PC-3 (cell line): Measurements from ENCODE around the gene GALNT13. TPM values are rescaled to one million over a fixed set of nuclear protein-coding genes. Genes with fewer than 3 reads are reported as not detected.

Source experiments
- ATAC-seq: fragments of 200-7000 bp; cut with Tn5 transposase; 2 replicates; pipeline ENCODE4 v1.9.1; 2020; ENCODE audit warnings: mild to moderate bottlenecking, moderate library complexity
- BruUV-seq: library from RNA; stranded (reverse); fragments of 400-500 nt; replicated peaks from 2 replicates; lab custom pipeline; 2021; lab: Mats Ljungman, UMichigan
- CTCF ChIA-PET: fragments of 300-600 bp; sonication (Branson Sonifier 250); formaldehyde crosslinking; loops from one replicate; lab custom pipeline; 2022; ENCODE audit warnings: antibody characterized with exemption; lab: Charles Lee
- POLR2A ChIA-PET: fragments of 300-600 bp; sonication (Branson Sonifier 250); formaldehyde crosslinking; loops from one replicate; lab custom pipeline; 2022; ENCODE audit warnings: antibody characterized with exemption; ENCODE audit not compliant: unreplicated experiment; lab: Charles Lee
- DNase-seq: peaks from one replicate; pipeline ENCODE4 v3.0.0-alpha.2; 2015
- H2AFZ ChIP-seq: fragments of 300-600 bp; sonication (generic); 2 replicates; pipeline ENCODE4 v1.6.0; 2016; ENCODE audit warnings: antibody characterized with exemption, low read length
- H3F3A ChIP-seq: fragments of 300-600 bp; sonication (generic); one replicate; pipeline ENCODE4 v1.6.0; 2017; ENCODE audit warnings: antibody characterized with exemption, low read length, control low read depth, mild to moderate bottlenecking; ENCODE audit not compliant: unreplicated experiment
- H3K27ac ChIP-seq: fragments of 300-600 bp; sonication (generic); 2 replicates; pipeline ENCODE4 v1.5.1; 2016; ENCODE audit warnings: mild to moderate bottlenecking, low read length
- H3K27me3 ChIP-seq: fragments of 300-600 bp; sonication (generic); 2 replicates; pipeline ENCODE4 v1.6.1; 2016; ENCODE audit warnings: low read length, mixed read lengths
- H3K36me3 ChIP-seq: fragments of 300-600 bp; sonication (generic); 2 replicates; pipeline ENCODE4 v1.6.1; 2016; ENCODE audit warnings: low read depth, mixed run types, low read length, mixed read lengths
- H3K4me1 ChIP-seq: fragments of 300-600 bp; sonication (generic); 2 replicates; pipeline ENCODE4 v1.5.1; 2016; ENCODE audit warnings: low read length; ENCODE audit not compliant: insufficient read depth
- H3K4me2 ChIP-seq: fragments of 300-600 bp; sonication (generic); 2 replicates; pipeline ENCODE4 v1.6.0; 2016; ENCODE audit warnings: low read length
- H3K4me3 ChIP-seq: fragments of 300-600 bp; sonication (generic); 2 replicates; pipeline ENCODE4 v1.5.1; 2016; ENCODE audit warnings: mild to moderate bottlenecking, low read length, mixed read lengths
- H3K79me2 ChIP-seq: fragments of 300-600 bp; sonication (generic); 2 replicates; pipeline ENCODE4 v1.6.1; 2017; ENCODE audit warnings: low read length, mixed read lengths
- H3K9ac ChIP-seq: fragments of 300-600 bp; sonication (generic); 2 replicates; pipeline ENCODE4 v1.6.0; 2016; ENCODE audit warnings: mild to moderate bottlenecking, low read length
- H3K9me2 ChIP-seq: fragments of 300-600 bp; sonication (generic); replicated peaks from 2 replicates; pipeline ENCODE4 v1.6.1; 2016; ENCODE audit warnings: mixed run types, low read length, mixed read lengths
- H3K9me3 ChIP-seq: fragments of 300-600 bp; sonication (generic); 2 replicates; pipeline ENCODE4 v1.6.1; 2016; ENCODE audit warnings: low read length, mixed read lengths
- H4K20me1 ChIP-seq: fragments of 300-600 bp; sonication (generic); 2 replicates; pipeline ENCODE4 v1.6.1; 2016; ENCODE audit warnings: low read length, mixed read lengths
- EZH2 ChIP-seq: fragments of 300-600 bp; sonication (generic); IDR thresholded peaks from one replicate; pipeline ENCODE4 v1.6.1; 2017; ENCODE audit warnings: antibody characterized with exemption, mild to moderate bottlenecking, low read length; ENCODE audit not compliant: unreplicated experiment
- EZH2phosphoT487 ChIP-seq: fragments of 300-600 bp; sonication (generic); IDR thresholded peaks from 2 replicates; pipeline ENCODE4 v1.6.1; 2018; ENCODE audit warnings: mild to moderate bottlenecking, antibody characterized with exemption, low read length, borderline replicate concordance
- intact Hi-C: fragments of 100-400 bp; cut with micrococcal nuclease; formaldehyde crosslinking; loops from 2 replicates; pipeline ENCODE4 v1.9.0; 2023
- total RNA-seq: library from RNA; depleted of rRNA; stranded (reverse); fragments of >200 nt; gene quantifications from 2 replicates; pipeline ENCODE4 v1.2.3, GENCODE V29; 2014
- TF ChIP-seq, protein P1 (sequence below): fragments of 300-600 bp; sonication (generic); conservative IDR thresholded peaks from 2 replicates; pipeline ENCODE4 v1.5.1; 2017; ENCODE audit warnings: antibody characterized with exemption, low read depth, mild to moderate bottlenecking, low read length

The GALNT13 gene
- total RNA-seq, 1 experiment from 2014 or later: 2.0 TPM

DNA sequence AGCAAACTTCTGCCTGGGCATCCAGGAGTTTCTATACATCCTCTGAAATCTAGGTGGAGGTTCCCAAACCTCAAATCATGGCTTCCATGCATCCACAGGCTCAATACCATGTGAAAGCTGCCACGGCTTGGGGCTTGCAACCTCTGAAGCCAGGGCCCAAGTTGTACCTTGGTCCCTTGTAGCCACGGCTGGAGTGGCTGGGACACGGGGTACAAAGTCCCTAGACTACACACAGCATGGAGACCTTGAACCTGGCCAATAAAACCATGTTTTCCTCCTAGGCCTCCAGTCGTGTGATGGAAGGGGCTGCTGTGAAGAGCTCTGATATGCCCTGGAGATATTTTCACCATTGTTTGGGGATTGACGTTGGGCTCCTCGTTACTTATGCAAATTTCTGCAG is 43.4 kb upstream of the GALNT13 start:
- Histone ChIP-seq H3F3A (no peaks in the 10 kb centered on the region), H3K79me2 (no peaks in the 10 kb centered on the region), H2AFZ (no peak overlapping the region), H3K27me3 (no peaks in the 10 kb centered on the region), H3K4me1 (no peaks in the 10 kb centered on the region), H3K9me3 (no peaks in the 10 kb centered on the region), H4K20me1 (no peaks in the 10 kb centered on the region), H3K4me2 (no peak overlapping the region), H3K9ac (no peak overlapping the region), H3K27ac (no peak overlapping the region), H3K36me3 (no peaks in the 10 kb centered on the region), H3K4me3 (no peak overlapping the region), H3K9me2 (no peaks in the 10 kb centered on the region)
- intact Hi-C loops: no loop called here
- POLR2A ChIA-PET: no interaction called here
- BruUV-seq: no TSS peak
- TF ChIP-seq EZH2 (no peak), EZH2phosphoT487 (no peak)
- TF ChIP-seq, protein P1, sequence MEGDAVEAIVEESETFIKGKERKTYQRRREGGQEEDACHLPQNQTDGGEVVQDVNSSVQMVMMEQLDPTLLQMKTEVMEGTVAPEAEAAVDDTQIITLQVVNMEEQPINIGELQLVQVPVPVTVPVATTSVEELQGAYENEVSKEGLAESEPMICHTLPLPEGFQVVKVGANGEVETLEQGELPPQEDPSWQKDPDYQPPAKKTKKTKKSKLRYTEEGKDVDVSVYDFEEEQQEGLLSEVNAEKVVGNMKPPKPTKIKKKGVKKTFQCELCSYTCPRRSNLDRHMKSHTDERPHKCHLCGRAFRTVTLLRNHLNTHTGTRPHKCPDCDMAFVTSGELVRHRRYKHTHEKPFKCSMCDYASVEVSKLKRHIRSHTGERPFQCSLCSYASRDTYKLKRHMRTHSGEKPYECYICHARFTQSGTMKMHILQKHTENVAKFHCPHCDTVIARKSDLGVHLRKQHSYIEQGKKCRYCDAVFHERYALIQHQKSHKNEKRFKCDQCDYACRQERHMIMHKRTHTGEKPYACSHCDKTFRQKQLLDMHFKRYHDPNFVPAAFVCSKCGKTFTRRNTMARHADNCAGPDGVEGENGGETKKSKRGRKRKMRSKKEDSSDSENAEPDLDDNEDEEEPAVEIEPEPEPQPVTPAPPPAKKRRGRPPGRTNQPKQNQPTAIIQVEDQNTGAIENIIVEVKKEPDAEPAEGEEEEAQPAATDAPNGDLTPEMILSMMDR: no peak
- CTCF ChIA-PET: no interaction called here
- no peak for ATAC-seq
- no peak for DNase-seq

DNA sequence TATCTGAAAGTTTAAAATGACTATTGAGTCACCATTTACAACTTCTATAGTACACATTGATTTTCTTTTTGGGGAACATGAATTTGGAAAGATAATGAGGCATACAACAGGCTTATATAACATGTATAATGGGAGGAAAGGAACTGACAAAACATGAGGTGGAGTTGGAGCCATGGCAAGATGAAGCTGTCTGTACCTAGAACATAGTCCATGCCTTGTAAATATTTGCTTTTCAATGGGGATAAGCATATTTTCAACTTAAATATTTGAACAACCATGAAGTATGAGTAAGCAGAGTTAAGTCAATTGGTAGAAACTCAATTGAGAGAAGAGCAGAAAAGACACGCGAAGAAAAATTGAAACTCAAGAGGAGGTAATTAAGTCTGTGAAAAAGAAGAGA is 37.1 kb upstream of the GALNT13 start:
- intact Hi-C loops: no loop called here
- BruUV-seq: no TSS peak
- ChIA-PET POLR2A (no interaction called here), CTCF (no interaction called here)
- Histone ChIP-seq H3K27ac (no peak overlapping the region), H2AFZ (no peak overlapping the region), H3K27me3 (no peaks in the 10 kb centered on the region), H3K9ac (no peak overlapping the region), H3K9me3 (no peaks in the 10 kb centered on the region), H3K4me3 (no peak overlapping the region), H3K36me3 (no peaks in the 10 kb centered on the region), H3F3A (no peaks in the 10 kb centered on the region), H4K20me1 (no peaks in the 10 kb centered on the region), H3K79me2 (no peaks in the 10 kb centered on the region), H3K4me1 (no peaks in the 10 kb centered on the region), H3K4me2 (no peak overlapping the region), H3K9me2 (no peaks in the 10 kb centered on the region)
- no peak for TF ChIP-seq EZH2phosphoT487
- TF ChIP-seq EZH2: no peak
- TF ChIP-seq, protein P1: no peak
- DNase-seq (peak; percentile 4), ATAC-seq (peak; percentile 37)

DNA sequence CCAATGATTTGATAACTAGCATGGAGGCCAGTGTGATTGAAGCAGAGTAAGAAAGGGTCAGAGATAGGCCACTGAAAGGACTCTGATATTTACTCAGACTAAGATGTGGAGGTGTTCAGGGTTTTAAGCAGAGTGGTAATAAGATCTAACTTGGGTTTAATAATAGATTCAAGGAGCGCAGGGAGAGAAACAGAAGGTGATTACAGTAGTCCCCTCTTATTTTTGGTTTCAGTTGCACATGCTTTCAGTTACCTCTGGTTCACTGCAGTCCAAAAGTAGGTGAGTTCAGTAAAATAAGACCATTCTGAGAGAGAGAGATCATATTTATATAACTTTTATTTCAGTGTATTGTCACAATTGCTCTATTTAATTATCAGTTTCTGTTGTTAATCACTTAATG is 13.5 kb upstream of the GALNT13 start:
- H3K4me1 ChIP-seq: no peaks in the 10 kb centered on the region
- TF ChIP-seq EZH2phosphoT487 (no peak), EZH2 (no peak)
- TF ChIP-seq, protein P1: no peak
- no peaks in the 10 kb centered on the region for H3K36me3 ChIP-seq
- 0 out of 2 replicates have a peak, but pooled peaks cover 4% of the 10 kb centered on the region for H3K9me3 ChIP-seq
- H3K27ac ChIP-seq: no peak overlapping the region
- BruUV-seq: no TSS peak
- H3K4me3 ChIP-seq: no peak overlapping the region
- intact Hi-C loops: no loop called here
- no peak for ATAC-seq
- H3K27me3 ChIP-seq: no peaks in the 10 kb centered on the region
- DNase-seq: no peak
- H3K9ac ChIP-seq: no peak overlapping the region
- H4K20me1 ChIP-seq: no peaks in the 10 kb centered on the region
- H3F3A ChIP-seq: no peaks in the 10 kb centered on the region
- no peak overlapping the region for H2AFZ ChIP-seq
- H3K79me2 ChIP-seq: no peaks in the 10 kb centered on the region
- POLR2A ChIA-PET: no interaction called here
- H3K9me2 ChIP-seq: no peaks in the 10 kb centered on the region
- H3K4me2 ChIP-seq: no peak overlapping the region
- CTCF ChIA-PET: no interaction called here
